IPS-11a (cell line): ENCODE data around the gene CHRNA5.
A peak's percentile ranks its signal among the peaks of the same experiment; 100 is the strongest.
"Not testable (repeated sequence)": the region's sequence is repeated elsewhere in the genome, so short reads cannot be mapped to it uniquely, and the experiment has no call there.

ENCODE experiments used
- H3K4me3 ChIP-seq: one replicate; pipeline ENCODE4 v1.5.1; 2013; ENCODE audit warnings: low read depth, low read length, control low read depth

The CHRNA5 gene

DNA sequence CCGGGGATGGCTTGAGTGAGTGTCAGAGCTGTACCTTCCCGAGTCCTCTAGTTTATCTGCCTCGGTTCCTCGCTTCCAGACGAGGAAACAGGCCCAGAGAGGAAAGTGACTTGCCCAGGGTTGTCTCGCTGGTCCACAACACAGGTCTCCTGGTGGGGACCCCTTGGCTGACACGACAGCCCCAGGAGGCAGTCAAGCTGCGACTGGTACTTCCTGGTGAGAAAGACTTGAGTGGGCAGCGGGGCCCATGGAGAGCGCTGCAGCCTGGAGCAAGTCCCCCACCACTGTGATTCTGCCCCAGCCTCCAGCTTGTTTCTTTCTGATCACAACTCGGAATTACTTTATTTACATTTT is 600 bp upstream of the CHRNA5 start:
- no peak overlapping the region for H3K4me3 ChIP-seq

DNA sequence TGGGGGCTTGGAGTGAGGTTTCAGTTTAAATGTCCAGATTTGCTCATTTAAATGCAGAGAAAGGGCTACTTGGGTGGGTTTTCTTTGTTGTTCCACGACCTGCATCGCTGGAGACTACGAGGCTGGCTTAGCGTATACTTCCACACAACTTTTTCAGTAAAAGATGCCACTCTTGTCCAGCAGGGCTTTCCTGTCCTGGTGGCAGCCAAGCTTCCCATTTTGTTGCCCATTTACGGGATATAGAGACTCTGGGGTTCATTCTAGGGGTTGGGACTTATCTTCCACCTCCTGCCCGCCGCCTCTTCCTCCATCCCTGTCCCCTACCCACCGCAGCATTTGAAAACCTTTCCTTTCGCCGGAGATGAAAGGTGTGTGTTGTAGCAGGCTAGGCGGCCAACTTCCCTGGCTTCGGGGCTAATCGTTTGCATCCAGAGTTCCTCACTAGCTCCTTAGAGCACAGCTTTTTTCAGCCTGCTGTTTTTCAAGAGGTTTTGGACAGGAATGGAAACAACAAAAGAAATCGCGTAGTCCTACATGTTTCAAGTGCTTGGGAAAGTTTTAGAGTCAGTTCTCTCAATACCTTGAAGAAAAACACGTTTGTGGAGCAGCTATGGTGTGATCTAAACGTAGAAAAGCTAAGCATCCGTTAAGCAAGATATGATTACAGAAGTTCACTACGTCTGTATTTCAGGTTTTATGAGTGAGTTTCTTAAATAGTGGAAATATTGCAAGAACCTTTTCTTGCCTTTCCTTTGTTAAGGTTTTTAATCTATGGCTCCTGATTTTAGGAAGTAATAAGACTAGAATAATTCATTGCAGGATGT is 843 bp downstream of the CHRNA5 start:
- H3K4me3 ChIP-seq, result peak overlapping the region; percentile 83

- H3K4me3 ChIP-seq, result no peak overlapping the region
Observed at GRCh38 chr15:78567531-78567930, 2.2 kb downstream of the CHRNA5 start.

- H3K4me3 ChIP-seq, result no peak overlapping the region
Observed at GRCh38 chr15:78570710-78571109, 5.4 kb downstream of the CHRNA5 start.

GRCh38 chr15:78571382-78571781 is 6.1 kb downstream of the CHRNA5 start:
- H3K4me3 ChIP-seq, result no peak overlapping the region

DNA sequence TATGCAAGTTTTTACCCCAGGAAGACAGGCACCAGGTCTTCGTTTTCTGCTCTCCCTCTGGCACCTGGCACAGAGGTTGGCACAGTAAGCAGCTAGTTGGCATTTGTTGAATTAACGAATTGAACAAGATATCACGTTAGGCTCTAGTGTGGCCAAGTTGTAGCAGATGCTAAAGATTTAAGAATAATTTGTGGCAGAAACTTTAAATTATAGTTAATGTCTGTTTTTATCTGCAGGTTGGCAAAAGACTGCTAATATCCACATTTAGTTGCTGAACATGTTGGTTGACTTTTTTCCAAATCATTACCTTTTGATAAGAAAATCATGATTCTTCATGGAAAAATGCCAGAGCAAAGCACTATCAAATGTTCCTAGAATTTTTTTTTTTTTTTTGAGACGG is 8.1 kb downstream of the CHRNA5 start:
- no peak overlapping the region for H3K4me3 ChIP-seq

DNA sequence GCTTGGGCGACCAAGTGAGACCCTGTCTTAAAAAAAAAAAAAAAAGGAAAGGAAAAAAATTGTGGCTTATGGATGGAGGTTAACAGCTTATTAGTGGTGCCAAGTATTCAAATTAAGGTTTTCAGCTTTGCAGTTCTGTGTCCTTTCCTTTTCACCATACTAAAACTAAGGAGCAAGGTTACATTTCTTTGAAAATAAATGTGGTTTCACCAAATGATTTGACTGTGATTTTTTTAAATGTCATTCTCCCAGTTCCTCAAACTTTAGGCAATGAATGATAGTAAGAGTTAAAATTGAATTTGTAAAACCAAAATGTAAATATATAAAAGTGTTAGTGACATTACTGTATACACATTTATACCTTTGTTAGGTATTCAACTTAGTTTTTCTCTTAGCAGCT is 9.6 kb downstream of the CHRNA5 start:
- H3K4me3 ChIP-seq, result no peak overlapping the region

- no peak overlapping the region for H3K4me3 ChIP-seq
Observed at GRCh38 chr15:78597583-78597982, 32.3 kb downstream of the CHRNA5 start.

- H3K4me3 ChIP-seq, result no peak overlapping the region
Observed at GRCh38 chr15:78598348-78598747, 33.0 kb downstream of the CHRNA5 start.

DNA sequence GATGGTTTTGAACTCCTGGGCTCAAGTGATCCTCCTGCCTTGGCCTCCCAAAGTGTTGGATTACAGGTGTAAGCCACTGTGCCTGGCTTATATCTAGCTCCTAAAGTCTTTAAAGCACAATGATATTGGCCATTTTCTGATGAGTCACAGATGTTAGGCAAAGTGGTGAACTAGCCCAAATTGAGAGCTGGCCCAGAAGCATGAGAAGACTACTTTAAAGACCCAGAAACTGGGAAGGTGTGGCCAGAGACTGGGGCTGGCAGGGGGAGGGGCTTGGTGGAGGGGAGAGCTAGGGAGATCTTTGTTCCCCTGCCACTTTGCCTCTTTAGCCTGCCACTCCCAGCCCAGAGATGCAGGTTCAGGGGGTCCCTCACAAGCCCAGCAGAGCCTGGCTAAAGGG is 33.9 kb downstream of the CHRNA5 start:
- H3K4me3 ChIP-seq, result no peak overlapping the region

DNA sequence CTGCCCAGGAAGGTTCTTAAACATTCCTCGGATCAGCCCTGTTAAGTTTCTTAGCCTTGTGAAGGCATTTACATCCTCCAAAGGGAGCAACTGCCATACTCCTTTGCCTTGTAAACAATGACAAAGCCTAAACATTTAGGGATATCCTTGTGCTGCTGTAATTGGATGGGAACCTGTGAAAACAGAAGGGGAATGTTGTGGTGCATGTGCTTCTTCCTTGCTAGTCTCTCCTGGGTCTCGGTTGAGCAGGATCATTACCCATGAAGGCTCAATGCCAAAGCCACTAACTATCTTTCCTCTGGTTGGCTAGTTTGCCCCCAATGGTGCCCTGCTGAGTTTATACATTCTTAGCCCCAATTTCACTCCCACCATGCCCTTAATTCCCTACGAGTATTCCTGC is 38.1 kb downstream of the CHRNA5 start:
- H3K4me3 ChIP-seq, result no peak overlapping the region

GRCh38 chr15:78604420-78604819 is 39.1 kb downstream of the CHRNA5 start:
- no peak overlapping the region for H3K4me3 ChIP-seq

GRCh38 chr15:78605201-78605600 is 39.9 kb downstream of the CHRNA5 start:
- no peak overlapping the region for H3K4me3 ChIP-seq

DNA sequence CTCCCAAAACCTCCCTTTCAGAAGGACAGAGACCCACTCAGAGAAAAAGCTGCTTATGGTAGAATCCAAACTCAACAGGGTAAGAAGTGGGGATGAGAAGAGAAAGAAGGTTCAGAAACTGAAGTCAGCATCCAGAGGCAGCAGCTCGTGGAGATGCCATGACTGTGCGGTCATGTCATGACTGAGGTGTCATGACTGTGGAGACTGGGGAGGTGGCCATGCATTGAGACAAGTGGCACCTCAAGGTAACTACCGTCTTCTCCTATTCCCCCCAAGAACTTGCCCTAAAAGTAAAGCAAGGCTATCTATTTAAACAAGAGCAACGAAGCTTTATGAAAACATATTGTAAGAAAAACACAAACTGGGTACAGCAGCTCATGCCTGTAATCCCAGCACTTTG is 40.4 kb downstream of the CHRNA5 start:
- H3K4me3 ChIP-seq, result no peak overlapping the region

- not testable (repeated sequence) for H3K4me3 ChIP-seq
Observed at GRCh38 chr15:78609551-78609950, 44.2 kb downstream of the CHRNA5 start.

DNA sequence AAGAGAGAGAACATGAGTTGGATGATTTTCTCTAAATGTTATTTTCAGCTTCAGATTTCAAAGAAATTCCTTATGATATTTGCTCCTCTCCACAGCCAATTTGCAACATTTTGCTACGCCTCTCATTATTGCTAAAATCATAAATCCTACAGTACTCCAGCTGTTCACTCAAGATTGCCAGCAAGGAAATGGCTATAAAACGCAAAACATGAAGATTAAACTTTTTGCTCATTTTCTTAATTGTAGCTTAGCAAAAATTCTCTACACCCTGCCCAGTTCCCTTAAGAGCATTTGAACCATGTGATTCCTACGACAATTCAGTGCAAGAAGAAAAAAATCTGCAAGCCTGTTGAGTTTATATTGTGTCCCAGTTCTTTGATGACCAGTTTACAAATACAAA is 48.7 kb downstream of the CHRNA5 start:
- H3K4me3 ChIP-seq, result no peak overlapping the region

DNA sequence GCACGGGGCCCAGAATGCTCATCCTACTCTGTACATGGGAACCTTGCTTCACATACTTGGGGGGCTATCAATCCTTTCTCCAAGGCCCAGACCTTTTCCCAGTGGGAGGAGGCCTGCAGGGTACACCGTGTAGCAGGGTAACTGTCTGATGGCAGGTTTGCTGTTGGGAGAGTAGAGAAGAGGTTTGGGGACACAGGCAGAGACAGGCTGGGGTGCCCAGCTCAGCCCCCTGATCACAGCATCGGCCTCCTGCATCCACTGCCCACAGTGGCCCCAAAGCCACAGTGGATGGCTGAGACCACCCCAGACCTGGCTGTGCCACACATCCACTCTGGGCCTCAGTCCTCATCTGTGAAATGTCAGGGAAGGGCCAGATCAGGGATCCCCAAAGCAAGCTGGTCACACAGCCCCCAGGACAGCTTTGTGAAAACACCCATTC is 49.9 kb downstream of the CHRNA5 start:
- H3K4me3 ChIP-seq, result no peak overlapping the region

- H3K4me3 ChIP-seq, result no peak overlapping the region
Observed at GRCh38 chr15:78616506-78616905, 51.2 kb downstream of the CHRNA5 start.

- H3K4me3 ChIP-seq, result no peak overlapping the region
Observed at GRCh38 chr15:78617076-78617475, 51.8 kb downstream of the CHRNA5 start.

DNA sequence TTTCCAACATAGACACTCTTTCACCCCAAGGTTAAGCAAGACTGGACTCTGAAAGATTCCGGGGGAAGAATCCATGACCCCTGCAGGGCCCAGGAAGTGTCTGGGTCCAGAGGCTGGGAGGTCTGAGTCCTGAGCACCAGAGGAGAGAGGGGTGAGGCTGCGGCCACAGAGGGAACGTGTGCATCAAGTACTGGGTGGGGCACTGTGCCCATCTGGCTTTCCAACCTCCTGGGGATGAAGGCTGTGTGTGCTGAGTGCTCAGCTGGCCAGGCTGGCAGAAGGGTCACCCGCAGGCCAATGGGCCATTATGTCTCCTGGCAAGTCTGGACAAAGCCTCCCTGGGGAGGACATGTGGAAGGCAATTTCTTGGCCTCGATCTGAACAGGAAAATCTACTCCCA is 52.2 kb downstream of the CHRNA5 start:
- H3K4me3 ChIP-seq, result no peak overlapping the region

- no peak overlapping the region for H3K4me3 ChIP-seq
Observed at GRCh38 chr15:78618064-78618463, 52.7 kb downstream of the CHRNA5 start.

- no peak overlapping the region for H3K4me3 ChIP-seq
Observed at GRCh38 chr15:78618490-78618934, 53.2 kb downstream of the CHRNA5 start.
